HEK293 (cell line): ENCODE data around the gene SLC47A2.

Experiments
- MZF1 ChIP-seq: fragments of 450-650 bp; formaldehyde crosslinking; IDR thresholded peaks from 2 replicates; pipeline ENCODE4 v1.5.1; 2017; ENCODE audit warnings: missing biosample characterization, missing genetic modification characterization, borderline replicate concordance
- YY1 ChIP-seq: fragments of 450-650 bp; formaldehyde crosslinking; IDR thresholded peaks from 2 replicates; pipeline ENCODE4 v1.5.1; 2018; ENCODE audit warnings: missing biosample characterization, missing genetic modification characterization
- ZBTB44 ChIP-seq: fragments of 450-650 bp; IDR thresholded peaks from 2 replicates; pipeline ENCODE4 v1.5.1; 2018; ENCODE audit warnings: missing biosample characterization, mild to moderate bottlenecking, missing genetic modification characterization
- ZNF335 ChIP-seq: fragments of 450-650 bp; formaldehyde crosslinking; conservative IDR thresholded peaks from 2 replicates; pipeline ENCODE4 v1.5.1; 2016; ENCODE audit warnings: missing biosample characterization, missing genetic modification characterization
- ZNF510 ChIP-seq: fragments of 450-650 bp; formaldehyde crosslinking; IDR thresholded peaks from 2 replicates; pipeline ENCODE4 v1.5.1; 2018; ENCODE audit warnings: mild to moderate bottlenecking, missing genetic modification characterization, missing biosample characterization; ENCODE audit not compliant: insufficient replicate concordance
- ZNF777 ChIP-seq: fragments of 450-650 bp; formaldehyde crosslinking; IDR thresholded peaks from 2 replicates; pipeline ENCODE4 v1.5.1; 2017; ENCODE audit warnings: missing biosample characterization, missing genetic modification characterization, borderline replicate concordance
- TF ChIP-seq, protein P1 (sequence below): fragments of 450-650 bp; formaldehyde crosslinking; IDR thresholded peaks from 2 replicates; pipeline ENCODE4 v1.5.1; 2016; ENCODE audit warnings: missing biosample characterization, missing genetic modification characterization
- TF ChIP-seq, protein P2 (sequence below): fragments of 450-650 bp; formaldehyde crosslinking; IDR thresholded peaks from 2 replicates; pipeline ENCODE4 v1.5.1; 2016; ENCODE audit warnings: missing biosample characterization, missing genetic modification characterization
- TF ChIP-seq, protein P3 (sequence below): fragments of 450-650 bp; formaldehyde crosslinking; IDR thresholded peaks from 2 replicates; pipeline ENCODE4 v1.5.1; 2016; ENCODE audit warnings: missing biosample characterization, missing genetic modification characterization

DNA sequence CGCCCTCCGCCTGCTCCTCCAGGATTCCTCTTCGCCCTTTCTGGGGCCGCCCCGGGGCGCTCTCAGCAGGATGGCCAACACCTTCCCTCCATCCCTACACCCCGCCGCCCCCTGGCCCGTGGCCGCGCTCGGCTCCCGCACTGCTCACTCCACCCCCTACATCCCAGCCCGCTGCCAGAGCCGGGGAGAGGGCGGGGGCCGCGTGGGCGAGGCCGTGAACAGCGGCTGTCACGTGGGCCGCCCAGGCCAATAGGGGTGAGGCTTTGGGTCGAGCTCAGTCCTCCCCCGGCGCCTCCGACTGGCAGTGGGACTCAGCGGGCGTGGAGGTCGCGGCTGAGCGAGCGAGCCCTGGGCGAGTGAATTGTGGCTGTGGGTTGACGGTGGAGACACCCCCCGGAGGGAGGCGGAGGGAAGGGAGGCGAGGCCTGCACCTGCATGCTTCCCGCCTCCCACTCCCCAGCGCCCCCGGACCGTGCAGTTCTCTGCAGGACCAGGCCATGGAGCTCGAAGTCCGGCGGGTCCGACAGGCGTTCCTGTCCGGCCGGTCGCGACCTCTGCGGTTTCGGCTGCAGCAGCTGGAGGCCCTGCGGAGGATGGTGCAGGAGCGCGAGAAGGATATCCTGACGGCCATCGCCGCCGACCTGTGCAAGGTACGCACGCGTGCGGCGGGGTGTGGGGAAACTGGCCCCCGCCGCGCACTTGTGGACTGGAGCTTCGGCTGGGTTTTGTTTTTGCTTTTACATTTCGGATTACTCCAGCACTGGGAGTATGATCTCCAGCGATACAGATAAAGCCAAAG, 67.7 kb downstream of the SLC47A2 start, which contains the start of gene ALDH3A2:
- TF ChIP-seq ZNF510 (tag by site-specific recombination) = no peak
- TF ChIP-seq MZF1 = peak; percentile 44; the same call in 1 of the 2 replicates
- TF ChIP-seq, protein P1, sequence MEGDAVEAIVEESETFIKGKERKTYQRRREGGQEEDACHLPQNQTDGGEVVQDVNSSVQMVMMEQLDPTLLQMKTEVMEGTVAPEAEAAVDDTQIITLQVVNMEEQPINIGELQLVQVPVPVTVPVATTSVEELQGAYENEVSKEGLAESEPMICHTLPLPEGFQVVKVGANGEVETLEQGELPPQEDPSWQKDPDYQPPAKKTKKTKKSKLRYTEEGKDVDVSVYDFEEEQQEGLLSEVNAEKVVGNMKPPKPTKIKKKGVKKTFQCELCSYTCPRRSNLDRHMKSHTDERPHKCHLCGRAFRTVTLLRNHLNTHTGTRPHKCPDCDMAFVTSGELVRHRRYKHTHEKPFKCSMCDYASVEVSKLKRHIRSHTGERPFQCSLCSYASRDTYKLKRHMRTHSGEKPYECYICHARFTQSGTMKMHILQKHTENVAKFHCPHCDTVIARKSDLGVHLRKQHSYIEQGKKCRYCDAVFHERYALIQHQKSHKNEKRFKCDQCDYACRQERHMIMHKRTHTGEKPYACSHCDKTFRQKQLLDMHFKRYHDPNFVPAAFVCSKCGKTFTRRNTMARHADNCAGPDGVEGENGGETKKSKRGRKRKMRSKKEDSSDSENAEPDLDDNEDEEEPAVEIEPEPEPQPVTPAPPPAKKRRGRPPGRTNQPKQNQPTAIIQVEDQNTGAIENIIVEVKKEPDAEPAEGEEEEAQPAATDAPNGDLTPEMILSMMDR (tag by site-specific recombination) = peak; percentile 77
- TF ChIP-seq ZNF335 = 0 out of 2 replicates have a peak, but pooled peaks have one; percentile 76
- peak; percentile 66; the same call in 1 of the 2 replicates for TF ChIP-seq ZNF777 (tag by site-specific recombination)
- TF ChIP-seq, protein P2, sequence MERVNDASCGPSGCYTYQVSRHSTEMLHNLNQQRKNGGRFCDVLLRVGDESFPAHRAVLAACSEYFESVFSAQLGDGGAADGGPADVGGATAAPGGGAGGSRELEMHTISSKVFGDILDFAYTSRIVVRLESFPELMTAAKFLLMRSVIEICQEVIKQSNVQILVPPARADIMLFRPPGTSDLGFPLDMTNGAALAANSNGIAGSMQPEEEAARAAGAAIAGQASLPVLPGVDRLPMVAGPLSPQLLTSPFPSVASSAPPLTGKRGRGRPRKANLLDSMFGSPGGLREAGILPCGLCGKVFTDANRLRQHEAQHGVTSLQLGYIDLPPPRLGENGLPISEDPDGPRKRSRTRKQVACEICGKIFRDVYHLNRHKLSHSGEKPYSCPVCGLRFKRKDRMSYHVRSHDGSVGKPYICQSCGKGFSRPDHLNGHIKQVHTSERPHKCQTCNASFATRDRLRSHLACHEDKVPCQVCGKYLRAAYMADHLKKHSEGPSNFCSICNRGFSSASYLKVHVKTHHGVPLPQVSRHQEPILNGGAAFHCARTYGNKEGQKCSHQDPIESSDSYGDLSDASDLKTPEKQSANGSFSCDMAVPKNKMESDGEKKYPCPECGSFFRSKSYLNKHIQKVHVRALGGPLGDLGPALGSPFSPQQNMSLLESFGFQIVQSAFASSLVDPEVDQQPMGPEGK (tag by site-specific recombination) = peak; percentile 99
- TF ChIP-seq ZBTB44 (tag by site-specific recombination) = no peak
- TF ChIP-seq, protein P3, sequence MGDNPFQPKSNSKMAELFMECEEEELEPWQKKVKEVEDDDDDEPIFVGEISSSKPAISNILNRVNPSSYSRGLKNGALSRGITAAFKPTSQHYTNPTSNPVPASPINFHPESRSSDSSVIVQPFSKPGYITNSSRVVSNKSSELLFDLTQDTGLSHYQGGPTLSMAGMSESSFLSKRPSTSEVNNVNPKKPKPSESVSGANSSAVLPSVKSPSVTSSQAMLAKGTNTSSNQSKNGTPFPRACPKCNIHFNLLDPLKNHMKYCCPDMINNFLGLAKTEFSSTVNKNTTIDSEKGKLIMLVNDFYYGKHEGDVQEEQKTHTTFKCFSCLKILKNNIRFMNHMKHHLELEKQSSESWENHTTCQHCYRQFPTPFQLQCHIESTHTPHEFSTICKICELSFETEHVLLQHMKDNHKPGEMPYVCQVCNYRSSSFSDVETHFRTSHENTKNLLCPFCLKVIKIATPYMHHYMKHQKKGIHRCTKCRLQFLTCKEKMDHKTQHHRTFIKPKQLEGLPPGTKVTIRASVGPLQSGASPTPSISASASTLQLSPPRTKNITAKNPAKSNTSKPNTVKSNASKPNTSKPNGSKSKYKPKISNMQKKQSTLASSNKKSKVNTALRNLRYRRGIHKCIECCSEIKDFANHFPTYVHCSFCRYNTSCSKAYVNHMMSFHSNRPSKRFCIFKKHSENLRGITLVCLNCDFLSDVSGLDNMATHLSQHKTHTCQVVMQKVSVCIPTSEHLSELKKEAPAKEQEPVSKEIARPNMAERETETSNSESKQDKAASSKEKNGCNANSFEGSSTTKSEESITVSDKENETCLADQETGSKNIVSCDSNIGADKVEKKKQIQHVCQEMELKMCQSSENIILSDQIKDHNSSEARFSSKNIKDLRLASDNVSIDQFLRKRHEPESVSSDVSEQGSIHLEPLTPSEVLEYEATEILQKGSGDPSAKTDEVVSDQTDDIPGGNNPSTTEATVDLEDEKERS (tag by site-specific recombination) = peak; percentile 75; the same call in 1 of the 2 replicates
- peak; percentile 30 for TF ChIP-seq YY1 (tag by site-specific recombination)
